Measurements from ENCODE around the gene PRDX1. TPM values are rescaled to one million over a fixed set of nuclear protein-coding genes. Genes with fewer than 3 reads are reported as not detected.
"Not testable (repeated sequence)": the region's sequence is repeated elsewhere in the genome, so short reads cannot be mapped to it uniquely, and the experiment has no call there.

The PRDX1 gene
- total and polyA plus RNA-seq, 2 experiments from 2014 or later: 474 to 775 TPM

DNA sequence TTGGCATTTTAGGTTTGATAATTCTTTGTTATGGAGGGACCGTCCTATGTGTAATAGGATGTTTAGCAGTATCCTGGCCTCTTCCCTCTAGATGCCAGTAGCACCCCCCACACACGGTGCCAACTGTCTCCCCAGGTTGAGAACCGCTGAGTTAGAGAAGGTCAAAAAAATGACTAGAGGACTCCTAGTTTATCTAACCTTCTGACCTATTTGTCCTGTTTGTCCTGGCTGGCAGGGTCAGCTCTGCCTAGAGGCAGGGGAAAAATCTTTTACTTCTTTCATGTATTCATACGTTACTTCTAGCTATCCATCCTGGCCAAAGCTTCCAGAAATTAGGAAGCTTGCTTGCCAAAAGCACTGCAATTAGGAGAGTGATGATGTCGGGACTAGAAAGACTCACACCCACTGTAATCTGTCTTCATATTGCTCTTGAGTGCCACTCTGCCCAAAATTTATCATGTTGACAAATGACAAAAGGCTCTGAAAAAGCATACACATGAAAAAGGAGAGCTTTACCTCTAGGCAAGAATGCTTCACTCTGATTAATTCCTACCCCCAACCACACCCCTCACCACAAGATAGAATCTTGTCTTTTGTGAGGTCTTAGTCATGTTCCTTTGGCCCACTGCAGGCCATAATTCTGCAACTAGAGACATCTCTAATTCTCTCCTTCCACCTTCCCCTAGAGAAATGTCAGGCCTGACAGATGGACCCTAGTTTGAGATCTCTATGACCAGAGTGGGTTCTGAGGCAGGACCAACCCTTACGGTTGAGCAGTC, 14.5 kb upstream of the PRDX1 start:
- no peak for DNase-seq
- Histone ChIP-seq H3K9me3 (ENCODE audit: low read depth) (no peaks in the 10 kb centered on the region), H3F3A (ENCODE audit: insufficient read depth) (no peaks in the 10 kb centered on the region), H3K9ac (no peak overlapping the region), H3K27me3 (replicated peaks; ENCODE audit: insufficient read depth) (no peaks in the 10 kb centered on the region), H3K4me2 (ENCODE audit: unreplicated experiment) (no peak overlapping the region), H3K27ac (no peak overlapping the region), H3K79me2 (ENCODE audit: insufficient read depth) (no peaks in the 10 kb centered on the region), H3K4me1 (ENCODE audit: insufficient read depth) (no peaks in the 10 kb centered on the region), H4K20me1 (ENCODE audit: insufficient read depth) (no peaks in the 10 kb centered on the region), H3K36me3 (ENCODE audit: low read depth) (no peaks in the 10 kb centered on the region), H3K4me3 (no peak overlapping the region), H3K9me2 (ENCODE audit: insufficient read depth) (no peaks in the 10 kb centered on the region), H2AFZ (no peak overlapping the region)
- TF ChIP-seq EZH2phosphoT487 (IDR thresholded peaks at IDR 0.05; ENCODE audit: insufficient read depth, low read depth): no peak
- no peak for TF ChIP-seq EZH2 (IDR thresholded peaks at IDR 0.05; ENCODE audit: insufficient read depth, poor library complexity, severe bottlenecking)
- 58 to 60% methylated on average over 6 of the region's 6 CpGs for WGBS, 2 experiments (ENCODE audit: low coverage in 1 of 2, low lambda C conversion rate in 2 of 2, missing lambda C conversion rate in 2 of 2)
- in situ Hi-C loops (cut with MboI): no loop called here

DNA sequence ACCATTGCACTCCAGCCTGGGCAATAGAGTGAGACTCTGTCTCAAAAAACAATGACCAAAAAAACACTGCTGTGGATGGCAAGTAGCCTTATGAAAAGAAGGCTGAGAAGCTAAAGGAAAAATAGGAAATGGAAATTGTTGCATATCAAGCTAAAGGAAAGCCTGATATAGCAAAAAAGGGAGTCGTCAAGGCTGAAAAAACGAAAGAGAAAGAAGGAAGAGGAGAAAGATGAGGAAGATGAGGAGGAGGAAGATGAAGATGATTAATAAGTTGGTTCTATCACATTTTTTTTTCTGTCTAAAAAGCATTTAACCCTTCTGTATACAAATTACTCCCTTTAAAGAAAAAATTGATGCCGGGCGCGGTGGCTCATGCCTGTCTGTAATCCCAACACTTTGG, 10.2 kb upstream of the PRDX1 start:
- H3K36me3 ChIP-seq (ENCODE audit: low read depth): no peaks in the 10 kb centered on the region
- in situ Hi-C loops (cut with MboI): no loop called here
- H3K4me2 ChIP-seq (ENCODE audit: unreplicated experiment): no peak overlapping the region
- no peak overlapping the region for H3K4me3 ChIP-seq
- no peaks in the 10 kb centered on the region for H3F3A ChIP-seq (ENCODE audit: insufficient read depth)
- H4K20me1 ChIP-seq (ENCODE audit: insufficient read depth): no peaks in the 10 kb centered on the region
- H3K27me3 ChIP-seq (replicated peaks; ENCODE audit: insufficient read depth): no peaks in the 10 kb centered on the region
- 79 to 81% methylated on average over 5 of the region's 5 CpGs for WGBS, 2 experiments (ENCODE audit: low coverage in 1 of 2, low lambda C conversion rate in 2 of 2, missing lambda C conversion rate in 2 of 2)
- H3K27ac ChIP-seq: no peak overlapping the region
- H3K79me2 ChIP-seq (ENCODE audit: insufficient read depth): no peaks in the 10 kb centered on the region
- no peaks in the 10 kb centered on the region for H3K9me3 ChIP-seq (ENCODE audit: low read depth)
- no peaks in the 10 kb centered on the region for H3K9me2 ChIP-seq (ENCODE audit: insufficient read depth)
- no peak overlapping the region for H2AFZ ChIP-seq
- H3K4me1 ChIP-seq (ENCODE audit: insufficient read depth): no peaks in the 10 kb centered on the region
- no peak for DNase-seq
- no peak overlapping the region for H3K9ac ChIP-seq
- TF ChIP-seq EZH2 (IDR thresholded peaks at IDR 0.05; ENCODE audit: insufficient read depth, poor library complexity, severe bottlenecking) (no peak), EZH2phosphoT487 (IDR thresholded peaks at IDR 0.05; ENCODE audit: insufficient read depth, low read depth) (no peak)

DNA sequence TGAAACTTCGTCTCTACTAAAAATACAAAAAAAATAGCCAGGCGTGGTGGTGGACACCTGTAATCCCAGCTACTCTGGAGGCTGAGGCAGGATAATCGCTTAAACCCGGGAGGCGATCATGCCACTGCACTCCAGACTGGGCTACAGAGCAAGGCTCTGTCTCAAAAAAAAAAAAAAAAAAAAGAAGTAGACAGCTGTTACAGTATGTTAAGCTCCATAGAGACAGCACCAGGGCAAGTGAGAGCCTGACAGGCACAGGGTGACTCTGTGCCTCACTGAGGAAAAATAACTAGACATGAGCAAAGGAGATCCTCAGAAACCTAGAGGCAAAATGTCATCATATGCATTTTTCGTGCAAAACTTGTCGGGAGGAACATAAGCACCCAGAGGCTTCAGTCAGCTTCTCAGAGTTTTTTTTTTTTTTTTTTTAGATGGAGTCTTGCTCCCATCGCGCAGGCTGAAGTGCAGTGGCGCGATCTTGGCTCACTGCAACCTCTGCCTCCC, 9.0 kb upstream of the PRDX1 start:
- no peak overlapping the region for H2AFZ ChIP-seq
- no peak overlapping the region for H3K9ac ChIP-seq
- 87 to 92% methylated on average over 9 to 11 of the region's 11 CpGs for WGBS, 2 experiments (ENCODE audit: low coverage in 1 of 2, low lambda C conversion rate in 2 of 2, missing lambda C conversion rate in 2 of 2)
- H3F3A ChIP-seq (ENCODE audit: insufficient read depth): no peaks in the 10 kb centered on the region
- no peaks in the 10 kb centered on the region for H3K9me3 ChIP-seq (ENCODE audit: low read depth)
- H3K27ac ChIP-seq: no peak overlapping the region
- H3K9me2 ChIP-seq (ENCODE audit: insufficient read depth): no peaks in the 10 kb centered on the region
- DNase-seq: no peak
- in situ Hi-C loops (cut with MboI): no loop called here
- no peaks in the 10 kb centered on the region for H3K4me1 ChIP-seq (ENCODE audit: insufficient read depth)
- no peaks in the 10 kb centered on the region for H4K20me1 ChIP-seq (ENCODE audit: insufficient read depth)
- H3K4me3 ChIP-seq: no peak overlapping the region
- H3K27me3 ChIP-seq (replicated peaks; ENCODE audit: insufficient read depth): no peaks in the 10 kb centered on the region
- TF ChIP-seq EZH2 (IDR thresholded peaks at IDR 0.05; ENCODE audit: insufficient read depth, poor library complexity, severe bottlenecking) (no peak), EZH2phosphoT487 (IDR thresholded peaks at IDR 0.05; ENCODE audit: insufficient read depth, low read depth) (no peak)
- no peaks in the 10 kb centered on the region for H3K79me2 ChIP-seq (ENCODE audit: insufficient read depth)
- no peak overlapping the region for H3K4me2 ChIP-seq (ENCODE audit: unreplicated experiment)
- H3K36me3 ChIP-seq (ENCODE audit: low read depth): no peaks in the 10 kb centered on the region

DNA sequence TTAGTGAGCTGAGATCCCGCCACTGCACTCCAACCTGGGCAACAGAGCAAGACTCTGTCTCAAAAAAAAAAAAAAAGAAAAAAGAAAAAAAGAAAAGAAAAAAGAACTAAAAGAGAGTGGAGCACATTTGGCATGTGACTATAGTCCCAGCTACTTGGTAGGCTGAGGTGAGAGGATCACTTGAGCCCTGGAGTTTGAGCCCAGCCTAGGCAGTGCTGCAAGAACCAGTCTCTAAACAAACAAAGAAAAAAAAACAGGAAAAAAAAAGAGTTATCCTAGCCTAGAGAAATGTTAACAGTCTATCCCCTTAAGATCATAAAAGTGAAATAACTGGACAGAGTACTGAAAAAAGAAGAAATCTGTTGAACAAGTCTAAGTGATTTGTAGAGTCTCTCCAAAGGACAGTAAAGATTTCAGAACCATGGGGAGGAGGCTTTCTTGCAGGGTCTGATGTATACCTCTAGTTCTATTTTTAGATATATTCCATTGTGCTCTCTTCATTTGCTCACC, 4.5 kb upstream of the PRDX1 start:
- H3K9me3 ChIP-seq (ENCODE audit: low read depth): no peaks in the 10 kb centered on the region
- in situ Hi-C loops (cut with MboI): no loop called here
- DNase-seq: no peak

DNA sequence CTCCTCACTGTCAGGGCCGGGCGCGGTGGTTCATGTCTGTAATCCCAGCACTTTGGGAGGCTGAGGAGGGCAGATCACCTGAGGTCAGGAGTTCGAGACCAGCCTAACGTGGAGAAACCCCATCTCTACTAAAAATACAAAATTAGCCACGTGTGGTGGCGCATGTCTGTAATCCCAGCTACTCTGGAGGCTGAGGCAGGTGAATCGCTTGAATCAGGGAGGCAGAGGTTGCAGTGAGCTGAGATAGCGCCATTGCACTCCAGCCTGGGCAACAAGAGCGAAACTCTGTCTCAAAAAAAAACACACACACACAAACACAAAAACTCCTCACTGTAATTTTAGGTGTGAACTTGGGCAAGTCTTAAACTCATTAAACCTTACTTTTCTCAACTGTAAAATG, 2.3 kb upstream of the PRDX1 start:
- H3K36me3 ChIP-seq (ENCODE audit: low read depth); H3K9ac ChIP-seq; DNase-seq; H2AFZ ChIP-seq; H3K4me3 ChIP-seq; H3K9me2 ChIP-seq (ENCODE audit: insufficient read depth); in situ Hi-C loops (cut with MboI); H3K9me3 ChIP-seq (ENCODE audit: low read depth); H3K4me2 ChIP-seq (ENCODE audit: unreplicated experiment); H3K27ac ChIP-seq; H3K27me3 ChIP-seq (replicated peaks; ENCODE audit: insufficient read depth); H4K20me1 ChIP-seq (ENCODE audit: insufficient read depth): not testable (repeated sequence)
- peaks cover 27% of the 10 kb centered on the region for H3K79me2 ChIP-seq (ENCODE audit: insufficient read depth)
- peaks cover 18% of the 10 kb centered on the region for H3K4me1 ChIP-seq (ENCODE audit: insufficient read depth)
- 88 to 93% methylated on average over 10 of the region's 10 CpGs for WGBS, 2 experiments (ENCODE audit: low coverage in 1 of 2, low lambda C conversion rate in 2 of 2, missing lambda C conversion rate in 2 of 2)
- peaks cover 22% of the 10 kb centered on the region; the same call in 1 of the 2 replicates for H3F3A ChIP-seq (ENCODE audit: insufficient read depth)

More for the DNA sequence above, 4.5 kb upstream of the PRDX1 start:
- TF ChIP-seq EZH2phosphoT487 (IDR thresholded peaks at IDR 0.05; ENCODE audit: insufficient read depth, low read depth): no peak
- no peak for TF ChIP-seq EZH2 (IDR thresholded peaks at IDR 0.05; ENCODE audit: insufficient read depth, poor library complexity, severe bottlenecking)
- Histone ChIP-seq H3K9ac (no peak overlapping the region), H3K4me3 (no peak overlapping the region), H3K4me1 (ENCODE audit: insufficient read depth) (peaks cover 9% of the 10 kb centered on the region), H4K20me1 (ENCODE audit: insufficient read depth) (no peaks in the 10 kb centered on the region), H3F3A (ENCODE audit: insufficient read depth) (0 out of 2 replicates have a peak, but pooled peaks cover 15% of the 10 kb centered on the region), H3K27me3 (replicated peaks; ENCODE audit: insufficient read depth) (no peaks in the 10 kb centered on the region), H2AFZ (no peak overlapping the region), H3K79me2 (ENCODE audit: insufficient read depth) (peaks cover 4% of the 10 kb centered on the region), H3K36me3 (ENCODE audit: low read depth) (no peaks in the 10 kb centered on the region), H3K9me2 (ENCODE audit: insufficient read depth) (no peaks in the 10 kb centered on the region), H3K27ac (no peak overlapping the region), H3K4me2 (ENCODE audit: unreplicated experiment) (no peak overlapping the region)
- 83 to 100% methylated on average over 1 of the region's 1 CpG for WGBS, 2 experiments (ENCODE audit: low coverage in 1 of 2, low lambda C conversion rate in 2 of 2, missing lambda C conversion rate in 2 of 2)

DNA sequence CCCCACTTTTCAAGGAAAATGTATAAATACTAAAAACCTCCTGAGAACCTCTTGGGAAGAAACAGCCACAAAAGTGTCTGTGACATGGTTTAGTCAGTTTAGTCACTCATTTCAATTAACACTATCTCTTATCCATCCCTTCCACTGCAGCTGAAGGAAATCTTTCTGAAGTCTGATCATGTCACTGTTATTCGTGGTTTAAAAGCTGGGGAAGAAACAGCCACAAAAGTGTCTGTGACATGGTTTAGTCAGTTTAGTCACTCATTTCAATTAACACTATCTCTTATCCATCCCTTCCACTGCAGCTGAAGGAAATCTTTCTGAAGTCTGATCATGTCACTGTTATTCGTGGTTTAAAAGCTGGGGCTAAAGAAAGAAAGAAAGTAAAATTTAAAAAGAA, 1.8 kb upstream of the PRDX1 start:
- Histone ChIP-seq H3K4me1 (ENCODE audit: insufficient read depth) (peaks cover 23% of the 10 kb centered on the region), H3K79me2 (ENCODE audit: insufficient read depth) (peaks cover 31% of the 10 kb centered on the region), H2AFZ (peak overlapping the region; percentile 88; the same call in 1 of the 2 replicates), H3F3A (ENCODE audit: insufficient read depth) (peaks cover 27% of the 10 kb centered on the region; the same call in 1 of the 2 replicates)
- H3K9me3 ChIP-seq (ENCODE audit: low read depth); in situ Hi-C loops (cut with MboI); H3K36me3 ChIP-seq (ENCODE audit: low read depth); H3K9ac ChIP-seq; H3K9me2 ChIP-seq (ENCODE audit: insufficient read depth); DNase-seq; H3K27me3 ChIP-seq (replicated peaks; ENCODE audit: insufficient read depth); H4K20me1 ChIP-seq (ENCODE audit: insufficient read depth); H3K4me2 ChIP-seq (ENCODE audit: unreplicated experiment); H3K4me3 ChIP-seq; H3K27ac ChIP-seq: not testable (repeated sequence)
- WGBS, 2 experiments (ENCODE audit: low coverage in 1 of 2, low lambda C conversion rate in 2 of 2, missing lambda C conversion rate in 2 of 2): 72 to 75% methylated on average over 2 of the region's 2 CpGs

Measured in GM23248 (cell line).